ENCODE results near the gene CDKN1B.

The CDKN1B gene

GRCh38 chr12:12757121-12757520 lies 40.0 kb downstream of the CDKN1B start:
- H3K4me3 ChIP-seq (ENCODE audit: low read depth, low read length), result no peak overlapping the region
- DNase-seq (ENCODE audit: low read depth), result no peak
- TF ChIP-seq MAX (IDR thresholded peaks at IDR 0.05; ENCODE audit: low read depth, low read length) (no peak), CTCF (IDR thresholded peaks at IDR 0.05; ENCODE audit: low read depth, low read length) (no peak), POLR2A (IDR thresholded peaks at IDR 0.05; ENCODE audit: extremely low read depth, insufficient read length) (no peak), MYC (IDR thresholded peaks at IDR 0.05; ENCODE audit: low read depth, low read length) (no peak)

GRCh38 chr12:12759234-12759915 lies 42.2 kb downstream of the CDKN1B start:
- DNase-seq (ENCODE audit: low read depth), result no peak
- TF ChIP-seq MYC (IDR thresholded peaks at IDR 0.05; ENCODE audit: low read depth, low read length) (no peak), POLR2A (IDR thresholded peaks at IDR 0.05; ENCODE audit: extremely low read depth, insufficient read length) (no peak), CTCF (IDR thresholded peaks at IDR 0.05; ENCODE audit: low read depth, low read length) (no peak), MAX (IDR thresholded peaks at IDR 0.05; ENCODE audit: low read depth, low read length) (no peak)
- H3K4me3 ChIP-seq (ENCODE audit: low read depth, low read length), result no peak overlapping the region

GRCh38 chr12:12764824-12765223 lies 47.7 kb downstream of the CDKN1B start:
- TF ChIP-seq POLR2A (IDR thresholded peaks at IDR 0.05; ENCODE audit: extremely low read depth, insufficient read length), result no peak
- no peak for TF ChIP-seq CTCF (IDR thresholded peaks at IDR 0.05; ENCODE audit: low read depth, low read length)
- TF ChIP-seq MAX (IDR thresholded peaks at IDR 0.05; ENCODE audit: low read depth, low read length), result no peak
- TF ChIP-seq MYC (IDR thresholded peaks at IDR 0.05; ENCODE audit: low read depth, low read length), result no peak
- no peak for DNase-seq (ENCODE audit: low read depth)
- no peak overlapping the region for H3K4me3 ChIP-seq (ENCODE audit: low read depth, low read length)

- H3K4me3 ChIP-seq (ENCODE audit: low read depth, low read length), result no peak overlapping the region
- TF ChIP-seq MYC (IDR thresholded peaks at IDR 0.05; ENCODE audit: low read depth, low read length) (no peak), MAX (IDR thresholded peaks at IDR 0.05; ENCODE audit: low read depth, low read length) (no peak), POLR2A (IDR thresholded peaks at IDR 0.05; ENCODE audit: extremely low read depth, insufficient read length) (no peak), CTCF (IDR thresholded peaks at IDR 0.05; ENCODE audit: low read depth, low read length) (no peak)
- DNase-seq (ENCODE audit: low read depth), result no peak
Measured at GRCh38 chr12:12770262-12770661, 53.1 kb downstream of the CDKN1B start.
